Heart left ventricle (tissue), 13 donors: Measurements from ENCODE around the gene TRA2B.

ENCODE experiments used
- POLR2A ChIP-seq, 2 donors: fragments of 450-650 bp; IDR thresholded peaks; one replicate each; pipeline ENCODE4 v1.6.1; 2017; ENCODE audit warnings: antibody characterized with exemption in 2 of 2, mild to moderate bottlenecking in 2 of 2, moderate library complexity in 2 of 2
- TF ChIP-seq, protein P1 (sequence below), 12 donors: fragments of 200-600 bp; sonication (generic) in 4 of 12; IDR thresholded peaks; one replicate each; pipeline versions ENCODE4 v1.5.0 to v1.8.0; 2018 to 2022; ENCODE audit warnings: antibody characterized with exemption in 12 of 12, mild to moderate bottlenecking in 5 of 12
- donor health status: ischemic (EF 13 %, LVEDD 7.1; RV severe dilation, severe dysfunction).
- donor health status: DM: no; HTN: yes; CAD: no.
- donor health status: DM: no; HTN: no; CAD: no.
- donor health status: ischemic (EF 25% LVEDD 6.9; RV normal size, moderate dysfunction).
- donor health status: ischemic (EF 25% LVEDD 5.7; RV mildly dilated, moderate dysfunction).
- donor health status: ischemic (EF 35%, LVEDD 5.7; RV mildly dilated, moderate dysfunction).
- donor health status: nonischemic (EF 11% LVEDD 7.7; RV severe dilation, severe dysfunction).
- donor health status: DM: yes; HTN: yes; CAD: no.
- donor health status: PGD.
- donor health status: ischemic (EF 29% LVEDD 5.4; RV normal size, mild dysfunction).
- donor health status: nonischemic (EF 23%, LVEDD 6.1; RV moderate dilation, normal function).

DNA sequence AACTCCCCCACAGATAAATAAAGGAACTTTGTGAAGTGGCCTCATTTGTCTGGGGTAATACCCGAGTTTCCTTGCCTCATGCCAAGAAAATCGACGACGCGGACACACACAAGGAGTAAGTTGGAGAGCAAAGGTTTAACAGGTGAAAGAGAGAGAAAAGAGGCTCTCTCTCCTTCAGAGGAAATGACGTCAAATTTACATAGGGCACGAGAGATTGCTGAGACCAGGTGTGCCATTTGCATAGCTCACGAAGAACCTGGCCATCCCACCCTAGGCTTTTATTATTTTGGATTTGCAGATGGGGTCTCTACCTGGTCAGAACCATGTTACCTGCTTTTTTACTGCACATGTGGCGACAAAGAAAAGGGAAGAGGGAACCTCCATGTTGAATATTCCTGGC is 63.7 kb downstream of the TRA2B start:
- no peak for TF ChIP-seq POLR2A (IDR thresholded peaks at IDR 0.05)
- TF ChIP-seq, protein P1, sequence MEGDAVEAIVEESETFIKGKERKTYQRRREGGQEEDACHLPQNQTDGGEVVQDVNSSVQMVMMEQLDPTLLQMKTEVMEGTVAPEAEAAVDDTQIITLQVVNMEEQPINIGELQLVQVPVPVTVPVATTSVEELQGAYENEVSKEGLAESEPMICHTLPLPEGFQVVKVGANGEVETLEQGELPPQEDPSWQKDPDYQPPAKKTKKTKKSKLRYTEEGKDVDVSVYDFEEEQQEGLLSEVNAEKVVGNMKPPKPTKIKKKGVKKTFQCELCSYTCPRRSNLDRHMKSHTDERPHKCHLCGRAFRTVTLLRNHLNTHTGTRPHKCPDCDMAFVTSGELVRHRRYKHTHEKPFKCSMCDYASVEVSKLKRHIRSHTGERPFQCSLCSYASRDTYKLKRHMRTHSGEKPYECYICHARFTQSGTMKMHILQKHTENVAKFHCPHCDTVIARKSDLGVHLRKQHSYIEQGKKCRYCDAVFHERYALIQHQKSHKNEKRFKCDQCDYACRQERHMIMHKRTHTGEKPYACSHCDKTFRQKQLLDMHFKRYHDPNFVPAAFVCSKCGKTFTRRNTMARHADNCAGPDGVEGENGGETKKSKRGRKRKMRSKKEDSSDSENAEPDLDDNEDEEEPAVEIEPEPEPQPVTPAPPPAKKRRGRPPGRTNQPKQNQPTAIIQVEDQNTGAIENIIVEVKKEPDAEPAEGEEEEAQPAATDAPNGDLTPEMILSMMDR (IDR thresholded peaks at IDR 0.05), result no peak
